Jurkat, Clone E6-1 (cell line): ENCODE results near the gene PXN.
"Not testable (repeated sequence)": the region's sequence is repeated elsewhere in the genome, so short reads cannot be mapped to it uniquely, and the experiment has no call there.

ENCODE experiments used
- DNase-seq: peaks from one replicate; pipeline ENCODE4 v3.0.0-alpha.2; 2011; ENCODE audit warnings: low read depth, low spot score
- H3K4me3 ChIP-seq: 2 replicates; pipeline ENCODE4 v1.5.1; 2011; ENCODE audit warnings: mild to moderate bottlenecking, low read length, control low read depth, moderate library complexity

The PXN gene

GRCh38 chr12:120194534-120195395 lies 70.8 kb downstream of the PXN start, which contains the start of gene GCN1:
Gene GCN1, minus strand, starts transcription at chr12:120194715. Its CDS starts 18 bp downstream, at chr12:120194697.
- peak; percentile 57 for DNase-seq

GRCh38 chr12:120194226-120194533 lies 71.3 kb downstream of the PXN start:
- H3K4me3 ChIP-seq = peak overlapping the region; percentile 92
- DNase-seq = no peak

More at GRCh38 chr12:120194534-120195395, 70.8 kb downstream of the PXN start, which contains the start of gene GCN1:
- peak within 1 kb of the TSS; percentile 92 for H3K4me3 ChIP-seq

GRCh38 chr12:120193286-120193685 lies 72.2 kb downstream of the PXN start:
- DNase-seq = not testable (repeated sequence)
- H3K4me3 ChIP-seq = peak overlapping the region; percentile 92

DNA sequence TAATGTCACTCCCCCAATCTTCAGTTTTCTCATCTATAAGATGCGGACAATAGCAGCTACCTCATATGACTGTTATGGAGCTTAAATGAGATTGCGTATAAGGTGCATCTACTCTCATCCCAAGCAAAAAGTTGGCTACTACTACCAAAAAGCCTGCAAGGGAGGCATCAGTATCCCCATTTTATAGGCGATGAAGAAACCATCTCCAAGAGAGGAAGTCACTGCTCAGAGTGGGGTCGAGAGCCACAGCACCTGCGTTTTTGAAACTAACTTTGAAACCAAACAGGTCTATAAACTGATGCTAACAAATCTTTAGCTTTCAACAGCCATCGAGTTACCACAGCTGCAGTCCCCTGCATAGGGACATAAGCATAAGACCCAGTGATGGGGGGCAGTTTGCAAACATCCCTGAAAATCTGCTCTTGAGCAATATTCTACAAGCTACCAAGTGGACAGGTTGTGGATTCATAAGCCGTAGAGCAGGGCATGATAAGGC lies 74.5 kb downstream of the PXN start:
- DNase-seq = no peak
- no peak overlapping the region for H3K4me3 ChIP-seq

GRCh38 chr12:120190386-120190785 lies 75.1 kb downstream of the PXN start:
- no peak for DNase-seq
- H3K4me3 ChIP-seq = no peak overlapping the region

DNA sequence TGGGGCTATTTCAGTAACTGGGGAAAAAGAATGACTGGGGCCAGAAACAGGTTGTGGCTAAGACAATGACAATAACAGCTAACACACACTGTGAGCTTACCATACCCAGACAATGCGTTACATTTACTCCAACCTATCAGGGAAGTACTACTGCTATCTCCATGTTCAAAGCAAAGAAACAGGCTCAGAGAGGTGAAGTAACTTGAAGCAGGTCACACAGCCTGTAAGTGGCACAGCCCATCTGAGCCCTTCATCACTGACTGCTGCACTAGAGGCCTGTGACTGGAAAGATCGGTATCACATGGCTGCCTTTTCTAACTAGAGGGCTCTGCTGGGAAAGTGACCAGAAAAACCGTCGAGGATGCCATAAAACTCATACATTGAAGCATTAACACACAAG lies 78.9 kb downstream of the PXN start:
- no peak for DNase-seq
- no peak overlapping the region for H3K4me3 ChIP-seq

GRCh38 chr12:120183211-120183631 lies 82.3 kb downstream of the PXN start:
- no peak overlapping the region for H3K4me3 ChIP-seq
- no peak for DNase-seq

GRCh38 chr12:120181991-120182631 lies 83.4 kb downstream of the PXN start:
- DNase-seq = no peak
- no peak overlapping the region for H3K4me3 ChIP-seq

DNA sequence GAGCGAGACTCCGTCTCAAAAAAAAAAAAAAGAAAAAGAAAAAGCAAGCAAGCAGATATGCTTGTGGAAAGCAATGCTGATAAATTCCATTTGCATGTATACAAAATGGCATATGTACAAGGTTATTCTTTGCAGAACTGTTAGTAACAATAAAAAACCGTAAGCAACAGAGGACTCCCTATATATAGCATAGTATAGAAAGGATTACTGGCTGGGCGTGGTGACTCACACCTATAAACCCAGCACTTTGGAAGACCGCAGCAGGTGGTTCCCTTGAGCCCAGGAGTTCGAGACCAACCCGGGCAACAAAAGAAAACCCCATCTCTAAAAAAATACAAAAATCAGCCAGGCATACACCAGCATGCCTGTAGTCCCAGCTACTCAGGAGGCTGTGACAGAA lies 84.6 kb downstream of the PXN start:
- DNase-seq = no peak
- no peak overlapping the region for H3K4me3 ChIP-seq

- H3K4me3 ChIP-seq = no peak overlapping the region
- no peak for DNase-seq
Observed at GRCh38 chr12:120175537-120175936, 90.0 kb downstream of the PXN start.

GRCh38 chr12:120175062-120175461 lies 90.5 kb downstream of the PXN start:
- no peak overlapping the region for H3K4me3 ChIP-seq
- no peak for DNase-seq

DNA sequence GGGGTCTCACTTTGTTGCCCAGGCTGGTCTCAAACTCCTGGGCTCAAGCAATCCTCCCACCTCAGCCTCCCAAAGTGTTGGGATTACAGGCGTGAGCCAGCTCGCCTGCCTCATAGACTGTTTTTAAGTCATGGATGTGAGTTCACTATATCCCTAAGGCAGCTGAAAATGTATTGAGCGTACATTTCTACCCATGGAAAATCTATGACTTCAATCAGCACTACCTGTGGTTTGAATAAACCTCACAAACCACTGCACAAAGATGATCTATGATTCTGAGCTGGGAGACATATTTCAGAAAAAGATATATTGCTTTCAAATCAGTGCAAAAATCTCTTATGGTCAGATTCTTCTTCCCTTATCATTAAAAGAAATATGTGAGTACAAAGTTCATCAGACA lies 93.5 kb downstream of the PXN start:
- no peak for DNase-seq
- H3K4me3 ChIP-seq = no peak overlapping the region

DNA sequence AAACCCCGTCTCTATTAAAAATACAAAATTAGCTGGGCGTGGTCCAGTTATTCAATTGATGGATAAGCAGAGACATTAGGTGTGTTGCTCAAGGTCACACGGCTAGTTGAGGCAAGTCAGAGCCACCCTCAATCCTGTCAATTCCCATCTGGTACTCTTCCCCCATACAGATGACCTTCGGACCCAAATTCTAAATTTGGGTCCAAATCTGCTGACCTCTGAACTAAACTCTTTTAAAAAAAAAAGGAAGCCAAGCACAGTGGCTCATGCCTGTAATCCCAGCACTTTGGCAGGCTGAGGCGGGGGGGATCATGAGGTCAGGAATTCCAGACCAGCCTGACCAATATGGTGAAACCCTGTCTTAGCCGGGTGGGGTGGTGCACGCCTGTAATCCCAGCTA lies 94.9 kb downstream of the PXN start:
- DNase-seq = no peak
- no peak overlapping the region for H3K4me3 ChIP-seq

GRCh38 chr12:120169946-120170345 lies 95.6 kb downstream of the PXN start:
- DNase-seq = no peak
- no peak overlapping the region for H3K4me3 ChIP-seq

- no peak for DNase-seq
- no peak overlapping the region for H3K4me3 ChIP-seq
Observed at GRCh38 chr12:120168337-120168736, 97.2 kb downstream of the PXN start.

DNA sequence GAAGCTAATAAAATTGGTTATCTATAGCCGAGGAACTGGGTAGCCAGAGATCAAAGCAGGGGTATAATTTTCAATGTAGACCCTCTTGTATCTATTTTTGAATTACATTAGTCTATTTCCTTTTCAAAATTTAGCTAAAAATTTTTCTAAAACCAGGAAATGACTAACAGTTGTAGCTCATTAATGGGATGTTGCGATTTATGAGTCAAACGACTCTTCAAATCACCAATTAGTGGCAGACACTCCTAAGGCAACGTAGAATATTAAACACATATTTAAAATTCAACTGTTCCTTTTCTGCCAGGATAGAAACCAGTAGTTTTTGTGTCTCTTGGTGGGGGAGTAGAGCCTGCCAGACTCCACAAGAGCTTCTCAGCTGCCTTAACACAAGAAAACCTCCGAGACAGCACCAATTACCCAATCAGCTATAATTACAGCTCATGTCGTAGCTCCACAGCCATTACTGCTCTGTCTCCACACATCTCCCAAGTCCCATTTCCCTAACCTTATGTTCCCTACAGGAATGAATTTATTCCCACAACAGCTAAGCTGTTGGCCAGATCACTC lies 97.9 kb downstream of the PXN start:
- no peak for DNase-seq

DNA sequence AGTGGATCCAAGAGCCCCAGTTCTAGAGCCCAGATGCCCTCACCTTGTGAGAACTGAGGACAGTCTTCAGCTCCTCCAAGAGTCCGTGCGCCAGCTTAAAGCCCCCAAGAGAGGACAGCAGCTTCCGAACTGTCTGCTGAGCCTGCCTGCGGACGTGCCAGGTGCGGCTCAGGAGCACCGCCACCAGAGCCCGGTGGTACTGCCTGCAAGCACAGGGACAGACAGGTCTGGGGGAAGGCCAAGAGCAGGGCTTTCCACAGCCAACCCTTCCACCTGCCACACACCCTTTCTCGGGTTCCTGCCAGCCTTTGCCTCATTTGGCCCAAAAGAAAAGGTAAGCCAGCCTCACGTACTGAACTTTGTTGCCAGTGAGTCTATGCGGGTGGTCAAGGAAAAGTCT lies 101.2 kb downstream of the PXN start:
- no peak for DNase-seq
- H3K4me3 ChIP-seq = no peak overlapping the region

More for the DNA sequence above, 97.9 kb downstream of the PXN start:
- no peak overlapping the region for H3K4me3 ChIP-seq

GRCh38 chr12:120162763-120163162 lies 102.8 kb downstream of the PXN start:
- no peak overlapping the region for H3K4me3 ChIP-seq
- no peak for DNase-seq

- H3K4me3 ChIP-seq = no peak overlapping the region
- DNase-seq = no peak
Observed at GRCh38 chr12:120161852-120162251, 103.7 kb downstream of the PXN start.
